IMR-90 (cell line): Measurements from ENCODE around the gene LCE1A. TPM values are rescaled to one million over a fixed set of nuclear protein-coding genes. Genes with fewer than 3 reads are reported as not detected.

ENCODE experiments used
- ATAC-seq: fragments of 200-7000 bp; cut with Tn5 transposase; 2 replicates; pipeline ENCODE4 v1.9.1; 2020; ENCODE audit warnings: low read depth, mild to moderate bottlenecking, moderate library complexity
- BruUV-seq: library from RNA; stranded (reverse); fragments of 400-500 nt; replicated peaks from 2 replicates; lab custom pipeline; 2021; lab: Mats Ljungman, UMichigan
- CTCF ChIA-PET: fragments of 300-600 bp; formaldehyde crosslinking; extraction: SDS; loops from one replicate; lab custom pipeline; 2021; ENCODE audit warnings: antibody characterized with exemption; lab: Yijun Ruan, JAX
- POLR2A ChIA-PET: fragments of 300-600 bp; sonication (Branson Sonifier 250); formaldehyde crosslinking; loops from one replicate; lab custom pipeline; 2022; ENCODE audit warnings: antibody characterized with exemption; ENCODE audit not compliant: unreplicated experiment; lab: Charles Lee
- DNase-seq: peaks from one replicate; pipeline ENCODE4 v3.0.0; 2013
- H2AFZ ChIP-seq: replicated peaks from 2 replicates; pipeline ENCODE3; 2013; ENCODE audit warnings: low read length, mild to moderate bottlenecking; ENCODE audit not compliant: poor library complexity
- H2AK5ac ChIP-seq: 2 replicates; pipeline ENCODE4 v1.6.1; 2013; ENCODE audit warnings: low read depth, low read length, inconsistent platforms
- H2AK9ac ChIP-seq: replicated peaks from 2 replicates; pipeline ENCODE3; 2013; ENCODE audit warnings: mild to moderate bottlenecking, low read depth, low read length, moderate library complexity; ENCODE audit not compliant: poor library complexity
- H2BK120ac ChIP-seq: 2 replicates; pipeline ENCODE4 v1.6.1; 2013; ENCODE audit warnings: low read depth, low read length, inconsistent platforms
- H2BK15ac ChIP-seq: 3 replicates; pipeline ENCODE4 v1.6.1; 2013; ENCODE audit warnings: low read depth, low read length, inconsistent platforms
- H2BK20ac ChIP-seq: 2 replicates; pipeline ENCODE4 v1.6.1; 2013; ENCODE audit warnings: low read depth, mild to moderate bottlenecking, inconsistent platforms, low read length, moderate library complexity
- H2BK5ac ChIP-seq: 2 replicates; pipeline ENCODE4 v1.6.1; 2013; ENCODE audit warnings: mild to moderate bottlenecking, low read depth, low read length, inconsistent platforms; ENCODE audit not compliant: poor library complexity, severe bottlenecking
- H3K14ac ChIP-seq: replicated peaks from 2 replicates; pipeline ENCODE4 v1.6.1; 2013; ENCODE audit warnings: low read depth, low read length, inconsistent platforms
- H3K18ac ChIP-seq: 2 replicates; pipeline ENCODE4 v1.6.1; 2013; ENCODE audit warnings: low read depth, low read length, control low read depth
- H3K23ac ChIP-seq: 2 replicates; pipeline ENCODE4 v1.6.1; 2013; ENCODE audit warnings: low read depth, low read length, inconsistent platforms
- H3K27ac ChIP-seq: 2 replicates; pipeline ENCODE4 v1.5.1; 2013; ENCODE audit warnings: mild to moderate bottlenecking, control low read depth, low read length; ENCODE audit not compliant: insufficient read depth
- H3K27me3 ChIP-seq: 2 replicates; pipeline ENCODE4 v1.6.1; 2013; ENCODE audit warnings: low read length; ENCODE audit not compliant: control insufficient read depth, insufficient read depth
- H3K36me3 ChIP-seq: 2 replicates; pipeline ENCODE4 v1.6.1; 2013; ENCODE audit warnings: low read length, mixed read lengths; ENCODE audit not compliant: control insufficient read depth, insufficient read depth
- H3K4ac ChIP-seq: 2 replicates; pipeline ENCODE4 v1.6.1; 2013; ENCODE audit warnings: low read depth, low read length, inconsistent platforms
- H3K4me1 ChIP-seq: 2 replicates; pipeline ENCODE4 v1.6.1; 2013; ENCODE audit warnings: low read length, mixed read lengths; ENCODE audit not compliant: control insufficient read depth, insufficient read depth
- H3K4me2 ChIP-seq: 2 replicates; pipeline ENCODE4 v1.6.1; 2013; ENCODE audit warnings: low read depth, mild to moderate bottlenecking, control low read depth, low read length, moderate library complexity
- H3K4me3 ChIP-seq: 2 replicates; pipeline ENCODE4 v1.5.1; 2013; ENCODE audit warnings: low read depth, mild to moderate bottlenecking, control low read depth, low read length, moderate library complexity; ENCODE audit not compliant: insufficient read depth
- H3K56ac ChIP-seq: 2 replicates; pipeline ENCODE4 v1.6.1; 2013; ENCODE audit warnings: low read length, inconsistent platforms; ENCODE audit not compliant: insufficient read depth; ENCODE audit errors: extremely low read depth
- H3K79me1 ChIP-seq, 2 experiments: 2 replicates each; pipeline ENCODE4 v1.6.1; 2013; ENCODE audit warnings: low read length in 2 of 2, inconsistent platforms in 1 of 2, low read depth in 1 of 2
- H3K9ac ChIP-seq: 2 replicates; pipeline ENCODE4 v1.6.1; 2013; ENCODE audit warnings: low read depth, low read length, control low read depth
- H3K9me1 ChIP-seq: 2 replicates; pipeline ENCODE4 v1.6.1; 2013; ENCODE audit warnings: low read length, inconsistent platforms; ENCODE audit not compliant: insufficient read depth
- H3K9me3 ChIP-seq: 2 replicates; pipeline ENCODE4 v1.6.1; 2013; ENCODE audit warnings: low read length; ENCODE audit not compliant: control insufficient read depth, insufficient read depth
- H4K20me1 ChIP-seq: 2 replicates; pipeline ENCODE4 v1.6.1; 2013; ENCODE audit warnings: low read length, inconsistent platforms; ENCODE audit not compliant: insufficient read depth
- H4K5ac ChIP-seq: 2 replicates; pipeline ENCODE4 v1.6.1; 2013; ENCODE audit warnings: mild to moderate bottlenecking, low read depth, low read length, control low read depth
- H4K8ac ChIP-seq, 2 experiments: 2 replicates each; pipeline ENCODE4 v1.6.1; 2013; ENCODE audit warnings: low read depth in 2 of 2, low read length in 2 of 2, control low read depth in 1 of 2, inconsistent platforms in 1 of 2
- H4K91ac ChIP-seq: 2 replicates; pipeline ENCODE4 v1.6.1; 2013; ENCODE audit warnings: low read depth, low read length, inconsistent platforms; ENCODE audit not compliant: insufficient read depth
- BHLHE40 ChIP-seq: fragments of 150-350 bp; IDR thresholded peaks from 2 replicates; pipeline ENCODE4 v1.6.1; 2016; ENCODE audit warnings: mild to moderate bottlenecking, low read depth, low read length
- SMC3 ChIP-seq: fragments of 150-350 bp; IDR thresholded peaks from 2 replicates; pipeline ENCODE4 v1.6.1; 2016; ENCODE audit warnings: low read depth, mild to moderate bottlenecking, antibody characterized with exemption, low read length, moderate library complexity
- WGBS, 2 experiments: methylation state at CpG; one replicate each; pipeline versions ENCODE4 v1.1.5 to v1.1.7; 2013; ENCODE audit warnings: missing lambda C conversion rate in 2 of 2; ENCODE audit not compliant: insufficient read length in 1 of 2; ENCODE audit errors: extremely low coverage in 2 of 2; 5-methylcytosine and 5-hydroxymethylcytosine counted together
- dilution Hi-C: fragments of 300-500 bp; cut with HindIII; formaldehyde crosslinking; loops from one replicate; pipeline ENCODE4 v1.14.3; 2018; ENCODE audit warnings: low sequenced_read_pairs; ENCODE audit not compliant: unreplicated experiment
- in situ Hi-C: fragments of 300-500 bp; cut with MboI; formaldehyde crosslinking; loops from 3 replicates; pipeline ENCODE4 v1.14.3; 2019; ENCODE audit warnings: low sequenced_read_pairs, inconsistent platforms, mixed read lengths
- intact Hi-C: fragments of 100-400 bp; cut with micrococcal nuclease; formaldehyde crosslinking; loops from 2 replicates; pipeline ENCODE4 v1.10.0; 2022
- polyA plus RNA-seq, 3 experiments: library from polyadenylated mRNA; depleted of rRNA; stranded (reverse); fragments of >200 nt; gene quantifications; 2 replicates each; pipeline ENCODE4 v1.2.3, GENCODE V29; 2012; ENCODE audit warnings: low replicate concordance in 1 of 3
- total RNA-seq: library from RNA; depleted of rRNA; stranded (reverse); fragments of >200 nt; gene quantifications from 2 replicates; pipeline ENCODE4 v1.2.3, GENCODE V29; 2012

The LCE1A gene
- total and polyA plus RNA-seq, 2 of the 4 experiments (the other 2 are of a cell fraction): not detected

- no peak overlapping the region for H2BK15ac ChIP-seq
- H3K4me1 ChIP-seq: no peaks in the 10 kb centered on the region
- intact Hi-C loops (no loop called here), dilution Hi-C loops (no loop called here), in situ Hi-C loops (loop anchor here (5.0 kb wide), 1 partner anchor 356 kb away; no protein-coding TSS in a partner anchor)
- H4K20me1 ChIP-seq: no peaks in the 10 kb centered on the region
- H2AK5ac ChIP-seq: no peak overlapping the region
- H3K4ac ChIP-seq: no peak overlapping the region
- no peak overlapping the region for H2AFZ ChIP-seq
- H3K9ac ChIP-seq: no peak overlapping the region
- WGBS, 2 experiments: 50% methylated on average over 5 of the region's 6 CpGs; no CpG with 5 or more reads in 1 of the 2 experiments
- ChIA-PET CTCF (no interaction called here), POLR2A (no interaction called here)
- H4K5ac ChIP-seq: no peak overlapping the region
- H3K4me3 ChIP-seq: no peak overlapping the region
- no peaks in the 10 kb centered on the region for H3K36me3 ChIP-seq
- H3K79me1 ChIP-seq: no peaks in the 10 kb centered on the region
- H3K4me2 ChIP-seq: no peak overlapping the region
- no peak overlapping the region for H4K8ac ChIP-seq
- H2AK9ac ChIP-seq: no peak overlapping the region
- no peak overlapping the region for H3K23ac ChIP-seq
- no TSS peak for BruUV-seq
- H3K27me3 ChIP-seq: no peaks in the 10 kb centered on the region
- no peak overlapping the region for H4K91ac ChIP-seq
- H2BK120ac ChIP-seq: no peak overlapping the region
- H3K27ac ChIP-seq: no peak overlapping the region
- H3K18ac ChIP-seq: no peak overlapping the region
- H3K9me1 ChIP-seq: no peaks in the 10 kb centered on the region
- ATAC-seq: no peak
- H3K9me3 ChIP-seq: no peaks in the 10 kb centered on the region
- DNase-seq: no peak
- H2BK20ac ChIP-seq: no peak overlapping the region
- H2BK5ac ChIP-seq: no peak overlapping the region
- no peak for TF ChIP-seq BHLHE40
- TF ChIP-seq SMC3: no peak
- no peak overlapping the region for H3K14ac ChIP-seq
- no peak overlapping the region for H3K56ac ChIP-seq
These were observed 44.5 kb downstream of the LCE1A start for GRCh38 chr1:152871731-152872126.
